LNCaP clone FGC (cell line): ENCODE data around the gene KCNN3.
A peak's percentile ranks its signal among the peaks of the same experiment; 100 is the strongest.

Experiments used
- DNase-seq: peaks from one replicate; pipeline ENCODE4 v3.0.0-alpha.2; 2011; ENCODE audit warnings: low read depth
- H3K4me3 ChIP-seq: 2 replicates; pipeline ENCODE4 v1.5.1; 2011; ENCODE audit warnings: mild to moderate bottlenecking, low read depth, low read length, control low read depth
- CTCF ChIP-seq: IDR thresholded peaks from 2 replicates; pipeline ENCODE4 v1.5.1; 2012; ENCODE audit warnings: mild to moderate bottlenecking; ENCODE audit not compliant: control insufficient read depth, insufficient read depth; ENCODE audit errors: extremely low read depth

KCNN3 gene

DNA sequence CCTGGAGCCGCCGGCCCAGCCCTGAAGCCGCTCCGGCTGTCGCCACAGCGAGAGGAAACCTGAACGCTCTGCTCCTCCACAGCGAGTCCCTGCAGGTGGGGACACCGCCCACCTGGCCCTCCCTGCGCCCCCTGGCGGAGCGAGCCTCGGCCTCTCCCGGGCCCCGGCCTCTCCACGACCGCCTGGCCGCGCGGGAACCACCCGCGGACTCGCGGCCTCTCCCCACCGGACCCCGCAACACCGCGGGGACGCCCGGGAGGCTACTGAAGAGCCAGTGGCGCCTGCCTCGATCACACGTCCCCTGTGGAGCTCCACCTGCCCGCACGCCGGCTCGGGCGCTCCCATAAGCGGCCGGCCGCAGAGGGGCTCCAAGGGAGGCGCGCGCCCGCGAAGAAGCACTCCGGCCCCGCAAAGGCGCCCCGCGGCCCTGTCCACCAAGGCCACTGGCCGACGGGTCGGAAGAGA lies 109.6 kb downstream of the KCNN3 start:
- peak overlapping the region; percentile 5; the same call in 1 of the 2 replicates for H3K4me3 ChIP-seq
- DNase-seq: no peak
- TF ChIP-seq CTCF: peak; percentile 61

- TF ChIP-seq CTCF: no peak
- H3K4me3 ChIP-seq: no peak overlapping the region
- DNase-seq: no peak
These were observed 110.3 kb downstream of the KCNN3 start for GRCh38 chr1:154759793-154760192.

- no peak for TF ChIP-seq CTCF
- no peak overlapping the region for H3K4me3 ChIP-seq
- no peak for DNase-seq
These were observed 110.9 kb downstream of the KCNN3 start for GRCh38 chr1:154759196-154759595.

DNA sequence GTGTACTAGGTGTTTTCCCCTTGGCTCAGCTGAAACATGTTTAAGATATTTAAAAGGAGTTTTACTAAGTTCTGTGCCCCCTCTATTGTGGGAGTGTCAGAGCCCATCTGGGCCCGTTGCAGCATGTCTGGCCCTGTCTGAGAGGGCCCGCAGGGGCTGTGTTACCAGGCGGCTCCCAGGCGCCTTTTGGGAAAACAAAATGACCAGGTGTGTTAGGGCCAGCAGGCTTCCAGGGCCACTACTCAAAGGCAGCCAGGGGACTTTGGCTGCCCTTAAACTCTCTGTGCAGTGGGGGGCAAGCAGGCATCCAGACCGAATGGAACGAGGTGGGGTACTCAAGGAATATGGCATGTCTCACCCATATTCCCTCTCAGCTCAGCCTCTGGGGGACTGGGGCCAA lies 111.7 kb downstream of the KCNN3 start:
- no peak for DNase-seq
- no peak for TF ChIP-seq CTCF
- H3K4me3 ChIP-seq: no peak overlapping the region

- TF ChIP-seq CTCF: no peak
- no peak overlapping the region for H3K4me3 ChIP-seq
- no peak for DNase-seq
These were observed 113.1 kb downstream of the KCNN3 start for GRCh38 chr1:154756793-154757548.

- no peak overlapping the region for H3K4me3 ChIP-seq
- TF ChIP-seq CTCF: no peak
- no peak for DNase-seq
These were observed 114.0 kb downstream of the KCNN3 start for GRCh38 chr1:154755858-154756730.
